ENCODE results near the gene NT5C2.

- no peak for TF ChIP-seq POLR2A (IDR thresholded peaks at IDR 0.05)
- TF ChIP-seq CTCF (IDR thresholded peaks at IDR 0.05): no peak
These were observed 143.8 kb downstream of the NT5C2 start for GRCh38 chr10:103049237-103049636.
